Suppressor macrophage treated with lipopolysaccharide for 4 hours (primary cell): ENCODE measurements around the gene COL15A1.

Source experiments
- DNase-seq: peaks from one replicate; pipeline ENCODE4 v3.0.0-alpha.2; 2020

COL15A1 gene

DNA sequence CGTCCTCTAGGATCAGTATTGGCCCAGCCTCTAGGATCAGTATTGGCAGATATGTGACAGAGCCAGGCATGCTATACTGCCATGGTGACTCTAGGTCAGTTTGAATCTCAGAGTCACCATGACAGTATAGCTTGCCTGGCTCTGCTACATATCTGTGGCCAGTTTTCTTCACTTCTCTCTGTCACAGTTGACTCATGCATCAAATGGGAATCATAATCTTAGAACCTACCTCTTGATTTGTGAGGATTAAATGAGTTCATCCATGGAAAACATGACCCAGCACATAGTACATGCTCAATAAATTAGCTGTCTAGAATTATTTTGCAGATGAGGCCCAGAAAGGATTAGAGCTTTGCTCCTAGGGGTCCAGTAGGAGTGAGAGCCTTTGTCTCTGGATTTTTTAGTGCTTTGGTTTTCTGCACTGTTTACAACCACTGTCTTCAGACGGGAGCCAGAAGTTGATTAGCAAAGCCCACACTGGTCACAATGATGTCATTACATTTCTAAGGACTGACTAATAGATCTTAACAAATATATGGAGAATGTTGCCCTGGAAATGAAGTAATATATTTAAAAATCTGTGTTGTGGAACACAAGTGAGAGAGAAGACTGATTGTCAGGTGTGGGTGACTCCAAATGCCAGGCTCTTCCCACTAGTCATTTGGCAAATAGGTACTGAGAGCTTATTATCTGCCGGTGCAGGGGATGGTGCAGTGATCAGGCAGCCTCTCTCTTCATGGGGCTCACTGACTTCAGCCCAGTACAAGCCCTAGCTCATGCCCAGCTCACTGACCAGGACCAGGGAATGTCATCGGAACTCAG is 76.0 kb downstream of the COL15A1 start:
- DNase-seq, result peak; percentile 68

DNA sequence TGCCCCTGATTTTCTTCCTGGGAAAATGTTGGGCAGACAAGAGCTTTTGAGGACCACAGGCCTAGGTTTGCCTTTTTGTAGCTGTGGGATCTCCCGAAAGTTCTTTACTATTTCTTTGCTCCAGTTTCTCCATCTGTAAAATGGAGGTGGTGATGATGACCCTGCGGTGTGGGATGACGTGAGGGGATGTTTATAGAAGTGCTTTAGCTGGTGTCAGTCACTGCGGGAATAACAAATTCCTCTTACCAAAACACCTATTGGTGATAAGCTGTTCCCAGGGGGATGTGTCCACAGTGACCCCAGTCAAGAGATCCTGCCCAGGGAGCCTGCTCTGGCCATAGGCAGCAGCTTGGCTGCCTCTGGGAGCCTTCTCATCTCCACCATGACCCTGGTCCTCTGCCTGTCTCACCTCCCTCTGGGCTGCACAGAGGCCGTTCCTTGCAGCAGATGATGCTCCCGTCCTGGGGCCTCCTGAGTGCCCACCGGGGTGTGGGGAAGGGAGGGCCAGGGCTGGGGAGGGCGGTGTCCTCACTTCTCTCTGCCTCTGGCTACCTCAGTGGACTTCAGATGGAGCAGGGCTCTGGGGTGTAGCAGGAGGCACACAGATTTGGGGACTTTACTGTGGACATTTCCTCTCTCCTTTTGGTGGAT is 77.2 kb downstream of the COL15A1 start:
- no peak for DNase-seq

DNA sequence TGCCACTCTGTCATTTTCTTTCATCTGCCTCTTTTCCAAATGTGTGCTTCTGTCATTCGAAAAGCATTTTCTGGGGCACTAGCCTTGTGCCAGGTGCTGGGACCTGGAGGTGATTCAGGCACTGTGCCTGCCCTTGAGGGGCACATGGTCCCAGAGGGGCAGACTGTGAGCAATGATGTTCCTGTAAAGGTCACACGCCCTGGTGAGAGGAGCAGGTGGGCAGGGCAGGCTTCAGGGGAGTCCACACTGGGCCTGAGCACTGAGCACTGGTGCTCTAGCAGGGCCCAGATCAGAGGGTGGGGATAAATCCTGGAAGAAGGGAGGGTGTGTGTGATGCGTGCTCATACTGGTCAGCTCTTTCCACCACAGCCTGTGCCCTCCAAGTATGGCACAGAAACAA is 77.8 kb downstream of the COL15A1 start:
- no peak for DNase-seq

DNA sequence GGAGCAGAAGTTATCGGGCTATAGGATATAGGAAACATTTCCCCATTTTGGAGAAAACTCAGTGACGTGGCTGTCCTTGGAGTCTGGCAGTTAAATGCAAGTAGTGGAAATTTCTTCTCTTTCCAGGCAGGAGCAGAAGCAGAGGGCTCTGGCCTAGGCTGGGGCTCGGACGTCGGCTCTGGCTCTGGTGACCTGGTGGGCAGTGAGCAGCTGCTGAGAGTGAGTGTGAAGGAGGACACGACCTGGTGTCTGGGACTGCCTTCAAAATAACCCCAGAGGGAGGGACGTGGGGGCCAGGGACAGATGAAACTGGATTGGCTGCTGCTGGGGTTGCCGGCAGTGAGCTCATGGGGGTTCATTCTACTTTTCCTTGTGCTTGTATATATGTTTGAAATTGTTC is 79.5 kb downstream of the COL15A1 start:
- no peak for DNase-seq

DNA sequence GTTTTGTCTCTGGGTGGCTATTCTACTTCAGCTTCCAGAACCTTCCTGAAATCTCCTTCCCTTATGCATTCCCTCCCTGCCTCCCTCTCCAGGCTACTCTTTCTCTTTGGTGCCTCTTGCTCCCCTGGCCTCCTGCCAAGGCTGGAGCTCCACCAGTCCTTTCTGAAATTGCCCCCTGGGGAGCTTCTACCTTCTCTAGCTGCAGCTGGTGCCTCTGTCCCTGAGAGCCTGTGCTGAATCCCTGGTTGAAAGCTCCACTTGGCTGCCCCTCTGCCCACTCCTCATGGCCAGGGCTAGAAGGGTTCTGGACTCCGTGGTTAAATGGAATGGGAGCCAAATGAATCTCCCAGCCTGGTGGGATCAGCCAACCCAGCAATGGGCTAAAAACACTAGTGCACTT is 80.1 kb downstream of the COL15A1 start:
- no peak for DNase-seq

DNA sequence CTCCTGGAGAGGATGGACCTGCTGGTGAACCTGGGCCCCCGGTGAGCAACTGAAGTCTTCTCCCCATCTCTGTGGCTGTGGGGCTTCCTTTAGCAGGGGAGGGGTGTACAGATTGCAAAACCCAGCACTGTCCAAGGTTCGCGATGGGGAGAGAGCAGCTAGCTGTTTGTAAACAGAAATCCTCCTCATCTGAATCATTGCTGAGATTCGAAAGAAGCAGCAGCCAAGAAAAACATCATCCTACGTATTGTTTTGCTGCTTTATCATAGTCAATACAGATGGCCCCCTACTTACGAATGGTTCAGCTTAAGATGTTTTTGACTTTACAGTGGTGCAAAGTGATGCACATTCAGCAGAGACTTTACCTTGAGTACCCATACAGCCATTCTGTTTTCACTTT is 81.3 kb downstream of the COL15A1 start:
- DNase-seq, result no peak

DNA sequence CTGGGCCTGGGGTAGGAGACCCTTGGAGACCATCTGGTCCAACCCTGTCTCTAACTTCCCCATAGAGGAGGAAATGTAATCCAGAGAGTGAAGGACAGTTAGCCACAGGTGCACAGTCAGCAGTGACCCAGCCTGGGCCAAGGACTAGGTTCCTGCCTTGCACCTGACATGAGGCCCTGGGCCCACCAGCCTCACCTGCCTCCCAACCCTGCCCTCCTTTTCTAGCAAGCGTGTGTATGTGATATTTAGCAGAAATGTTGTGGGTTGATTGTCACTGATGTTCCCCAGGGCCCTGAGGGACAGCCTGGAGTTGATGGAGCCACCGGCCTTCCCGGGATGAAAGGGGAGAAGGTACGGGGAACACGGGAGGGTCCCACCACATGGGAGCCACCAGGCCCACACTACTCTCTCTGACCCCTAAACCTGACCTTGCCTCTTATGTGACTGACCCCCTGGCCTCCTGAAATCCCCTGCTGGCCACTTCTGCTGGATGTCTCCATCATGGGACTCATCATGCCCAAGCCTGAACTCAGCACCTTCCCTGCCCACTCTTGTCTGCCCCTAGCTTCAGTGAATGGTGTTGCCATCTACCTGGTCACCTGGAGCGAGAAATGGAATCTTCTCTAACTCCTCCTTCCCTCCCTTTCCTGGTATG is 82.0 kb downstream of the COL15A1 start:
- DNase-seq, result no peak

DNA sequence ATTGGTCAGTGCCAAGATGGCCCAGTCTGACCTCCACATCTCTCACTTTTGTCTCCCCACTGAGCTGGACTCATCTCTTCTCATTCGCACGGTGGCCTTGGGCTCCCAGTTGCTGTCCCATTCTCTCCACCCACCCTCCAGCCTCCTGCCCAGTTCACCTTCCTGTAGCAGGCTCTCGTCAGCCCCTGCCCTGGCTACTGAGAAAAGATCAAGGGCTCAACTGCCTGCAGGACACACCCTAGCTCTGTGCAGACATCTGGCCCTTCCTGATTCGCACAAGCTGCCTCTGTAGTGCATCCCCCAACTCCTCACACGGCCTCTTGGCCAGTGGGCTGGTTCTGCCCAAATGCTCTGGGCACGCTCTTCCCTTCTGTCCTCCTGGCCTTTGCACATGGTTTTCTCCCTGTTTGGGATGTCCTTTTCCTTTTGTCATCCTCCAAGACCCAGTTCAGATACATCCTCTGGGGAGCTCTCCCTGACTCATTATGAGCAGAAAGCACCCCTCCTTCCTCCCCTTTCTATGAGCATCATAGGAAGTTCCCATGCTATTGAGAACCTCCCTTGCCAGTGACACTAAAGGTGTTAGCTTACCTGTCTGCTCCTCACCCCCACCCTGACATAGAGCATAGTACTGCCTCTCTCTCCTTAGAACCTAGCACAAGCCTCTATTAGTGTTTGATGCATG is 82.7 kb downstream of the COL15A1 start:
- DNase-seq, result no peak

DNA sequence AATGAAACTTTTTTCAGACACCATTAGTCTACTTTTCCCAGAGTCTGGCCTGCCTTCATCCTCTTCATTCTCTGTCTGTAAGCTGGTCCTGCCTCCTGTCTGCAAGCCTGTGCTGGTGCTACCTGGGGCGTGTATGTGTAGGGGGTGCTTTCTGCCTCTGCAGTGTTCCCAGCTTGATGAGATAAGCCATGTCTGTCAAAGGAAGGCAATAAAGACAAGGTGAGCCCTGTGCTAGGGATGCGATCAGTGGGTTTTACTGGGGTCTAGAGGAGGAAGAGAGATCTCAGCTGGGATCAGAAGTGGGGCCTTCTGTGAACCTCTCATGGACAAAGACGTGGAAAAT is 83.2 kb downstream of the COL15A1 start:
- DNase-seq, result no peak

DNA sequence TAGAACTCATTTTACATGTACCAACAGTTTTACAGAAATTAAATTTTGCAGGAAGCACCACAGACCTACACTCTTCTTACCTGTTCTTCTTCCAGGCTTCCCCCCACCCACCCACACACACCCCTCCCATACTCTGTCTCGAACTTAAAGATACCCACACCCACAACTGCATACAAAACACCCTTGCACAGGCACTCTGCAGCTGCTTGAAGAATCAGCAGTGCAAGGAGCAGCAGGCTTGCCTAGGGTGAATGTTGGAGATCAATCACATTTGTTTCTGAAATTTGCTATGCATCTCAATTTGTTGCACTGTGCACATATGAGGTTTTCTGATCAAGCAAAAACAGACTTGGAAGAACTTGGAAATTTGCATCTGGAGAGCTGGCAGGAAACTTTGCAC is 83.7 kb downstream of the COL15A1 start:
- no peak for DNase-seq

DNA sequence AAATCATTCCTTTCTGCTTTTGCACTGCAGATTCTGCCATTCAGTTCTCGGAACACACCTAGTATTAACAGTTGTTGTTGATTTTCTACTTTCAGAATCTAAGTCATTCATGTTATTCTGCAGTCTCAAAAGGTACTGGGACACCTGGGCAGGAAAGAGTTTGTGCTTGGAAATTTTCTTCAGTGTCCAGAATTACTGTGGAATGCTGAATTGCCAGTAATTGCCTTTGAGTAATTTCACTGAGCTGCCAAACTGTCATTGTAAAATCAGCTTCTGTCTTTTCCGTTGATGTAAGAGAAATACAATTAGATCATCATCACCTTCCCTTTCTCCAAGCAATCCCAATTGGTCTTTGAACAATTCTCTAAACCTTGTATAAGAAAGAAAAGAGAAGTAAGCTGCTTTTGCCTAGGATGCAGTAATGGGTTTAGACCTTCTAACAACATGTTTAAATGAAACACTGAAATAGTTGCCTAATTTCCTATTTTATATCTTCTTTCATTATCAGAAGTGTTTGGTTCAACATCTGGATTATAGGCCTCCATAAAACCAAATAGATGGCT is 85.5 kb downstream of the COL15A1 start:
- DNase-seq, result peak; percentile 53

DNA sequence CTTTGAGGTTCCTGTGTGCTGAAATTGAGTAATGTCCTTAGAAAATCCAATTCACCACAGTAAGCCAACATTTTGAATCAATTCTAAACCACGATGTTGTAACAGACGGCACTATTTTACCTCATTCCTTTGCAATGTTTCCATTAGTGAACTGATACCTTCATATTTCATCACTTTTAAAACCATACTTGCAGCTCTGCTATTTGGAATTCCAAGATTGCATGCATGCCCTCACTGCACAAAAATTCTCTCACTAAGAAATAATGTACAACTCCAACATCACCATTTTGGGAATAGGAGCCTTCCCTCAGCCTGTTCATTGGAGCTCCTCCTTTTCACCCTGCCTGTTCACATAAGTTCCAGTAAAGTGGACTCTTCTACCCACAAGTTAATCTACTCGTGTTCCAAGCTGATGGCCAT is 86.4 kb downstream of the COL15A1 start:
- peak; percentile 40 for DNase-seq

DNA sequence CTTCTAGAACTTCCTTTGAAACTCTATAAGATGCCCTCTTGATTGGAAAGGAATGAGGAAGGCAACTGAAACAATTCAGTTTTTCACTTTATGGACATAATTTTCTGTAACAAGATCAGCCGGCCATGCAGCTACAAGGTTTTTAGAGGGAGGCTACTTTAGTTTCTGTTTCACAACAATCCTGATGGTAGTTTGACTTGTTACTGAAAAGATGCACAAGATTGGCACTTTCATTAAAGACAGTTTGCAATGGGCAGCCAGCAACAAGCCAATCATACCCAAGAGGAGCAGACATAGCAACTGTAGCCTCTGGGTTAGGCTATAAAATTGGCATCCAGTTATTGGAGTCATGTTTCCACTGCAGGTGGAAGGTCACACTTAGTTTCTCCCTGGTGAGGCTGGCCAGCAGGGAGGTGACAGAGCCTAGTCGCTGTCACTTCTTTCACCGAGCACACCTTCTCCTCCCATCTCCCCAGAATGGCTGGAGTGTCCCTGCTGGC is 87.0 kb downstream of the COL15A1 start:
- DNase-seq, result no peak

DNA sequence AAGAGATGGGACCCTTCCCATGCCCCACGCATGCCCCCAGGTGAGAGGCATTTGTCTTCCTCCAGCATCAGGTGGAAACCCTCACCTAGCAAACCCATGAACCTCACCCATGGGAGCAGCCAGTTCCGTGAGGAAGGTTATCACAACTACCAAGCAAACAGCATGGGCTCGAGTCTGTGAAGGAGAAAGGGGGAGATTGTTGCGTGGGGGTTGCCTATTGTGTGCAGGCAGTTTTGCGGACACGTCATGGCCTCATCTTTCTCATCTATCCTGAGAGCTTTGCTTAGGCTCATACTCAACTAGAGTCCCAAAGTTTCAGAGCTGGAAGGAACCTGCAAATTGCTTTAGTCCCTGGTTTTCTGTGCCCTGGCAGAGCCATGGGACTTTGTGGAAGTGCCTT is 87.6 kb downstream of the COL15A1 start:
- DNase-seq, result no peak

DNA sequence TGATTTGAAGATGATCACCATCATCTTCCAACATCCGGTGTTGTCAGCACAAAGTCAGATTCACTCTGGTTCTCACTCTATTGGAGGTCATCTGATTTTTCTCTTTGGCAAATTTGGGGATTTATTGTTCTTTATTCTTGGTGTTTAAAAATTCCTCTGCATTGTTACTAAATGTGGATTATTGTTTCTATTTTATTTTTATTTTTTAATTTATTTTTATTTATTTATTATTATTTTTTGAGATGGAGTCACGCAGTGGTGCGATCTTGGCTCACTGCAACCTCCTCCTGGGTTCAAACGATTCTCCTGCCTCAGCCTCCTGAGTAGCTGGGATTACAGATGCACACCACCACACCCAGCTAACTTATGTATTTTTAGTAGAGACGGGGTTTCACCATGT is 88.3 kb downstream of the COL15A1 start:
- no peak for DNase-seq

DNA sequence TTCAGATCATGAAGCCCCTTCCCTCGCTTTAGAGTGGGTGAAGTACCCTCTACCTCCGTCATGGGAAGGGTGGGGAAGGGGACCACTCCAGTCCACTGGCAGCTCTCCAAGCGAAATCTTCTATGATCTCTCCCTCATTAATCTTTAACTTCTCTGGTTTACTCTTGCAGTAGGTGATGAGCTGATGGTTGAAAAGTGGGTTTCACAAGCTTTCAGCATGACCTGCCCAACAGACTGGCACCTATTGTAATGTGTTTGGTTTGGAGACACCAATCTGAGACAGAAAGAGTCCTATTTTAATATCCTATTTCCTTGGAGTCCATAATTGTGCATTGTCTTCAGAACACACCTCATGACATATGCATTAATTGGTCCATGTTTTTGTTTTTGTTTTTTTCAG is 90.4 kb downstream of the COL15A1 start:
- DNase-seq, result no peak

DNA sequence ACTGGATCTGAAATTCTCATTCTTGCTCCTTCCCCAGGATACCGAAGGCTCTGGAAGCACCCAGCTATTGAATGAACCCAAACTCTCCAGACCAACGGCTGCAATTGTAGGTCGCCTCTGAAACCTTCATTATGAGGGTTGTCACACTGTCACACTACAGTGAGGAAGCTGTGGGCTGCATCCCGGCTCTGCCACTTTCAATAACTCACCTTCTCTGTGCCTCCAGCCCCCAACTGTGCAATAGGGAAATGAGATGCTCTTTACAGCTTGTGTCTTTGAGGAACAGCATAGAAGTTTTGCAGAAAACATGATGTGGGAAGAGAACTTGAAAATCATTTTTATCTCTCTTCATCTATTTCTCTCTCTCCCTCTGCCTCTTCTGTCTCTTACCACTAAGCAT is 91.6 kb downstream of the COL15A1 start:
- DNase-seq, result no peak

DNA sequence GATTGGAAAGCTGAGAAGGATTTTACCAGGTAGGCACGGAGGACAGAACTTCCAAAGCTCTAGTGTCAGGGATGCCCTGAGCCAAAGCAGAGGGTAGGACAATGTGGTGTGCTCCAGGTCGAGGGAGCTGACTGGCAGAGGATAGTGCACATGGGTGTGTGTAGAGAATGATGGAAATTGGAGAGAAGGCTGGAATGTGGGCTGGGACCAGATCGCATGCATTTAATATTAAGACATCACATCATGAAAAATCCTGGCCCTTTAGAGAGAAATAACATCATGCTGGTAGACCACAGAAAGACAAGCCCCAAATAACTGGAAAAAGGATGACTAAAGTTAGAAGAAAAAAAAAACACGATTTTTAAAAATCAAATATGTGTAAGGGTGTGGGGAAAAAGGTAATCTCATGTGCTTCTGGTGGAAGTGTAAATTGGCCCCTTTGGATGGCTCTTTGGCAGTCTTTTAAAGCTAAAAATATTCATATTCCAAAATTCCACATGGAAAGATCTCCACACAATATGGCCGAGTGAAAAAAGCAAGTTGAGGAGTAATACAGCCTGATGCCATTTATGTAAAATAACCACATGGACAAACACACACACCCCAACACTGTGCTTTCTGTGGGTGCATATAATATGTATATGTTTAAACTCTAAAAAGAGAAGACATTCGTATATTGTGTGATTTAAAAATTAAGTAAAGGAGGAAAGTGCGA is 94.2 kb downstream of the COL15A1 start:
- no peak for DNase-seq

DNA sequence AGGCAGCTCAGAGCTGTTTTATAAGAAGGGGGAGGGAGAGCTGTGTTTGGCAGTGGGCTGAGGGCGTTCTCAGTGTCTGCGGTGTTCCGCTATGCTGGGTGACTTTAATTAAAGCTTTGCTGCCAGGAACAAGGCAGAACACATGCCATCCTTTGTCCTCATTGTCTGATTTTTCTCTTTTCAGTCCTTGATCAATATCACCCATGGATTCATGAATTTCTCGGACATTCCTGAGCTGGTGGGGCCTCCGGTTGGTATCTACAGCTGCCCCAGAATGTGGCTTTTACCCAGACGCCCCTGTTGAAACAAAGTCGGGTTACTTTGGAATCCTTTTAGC is 94.7 kb downstream of the COL15A1 start:
- DNase-seq, result no peak

DNA sequence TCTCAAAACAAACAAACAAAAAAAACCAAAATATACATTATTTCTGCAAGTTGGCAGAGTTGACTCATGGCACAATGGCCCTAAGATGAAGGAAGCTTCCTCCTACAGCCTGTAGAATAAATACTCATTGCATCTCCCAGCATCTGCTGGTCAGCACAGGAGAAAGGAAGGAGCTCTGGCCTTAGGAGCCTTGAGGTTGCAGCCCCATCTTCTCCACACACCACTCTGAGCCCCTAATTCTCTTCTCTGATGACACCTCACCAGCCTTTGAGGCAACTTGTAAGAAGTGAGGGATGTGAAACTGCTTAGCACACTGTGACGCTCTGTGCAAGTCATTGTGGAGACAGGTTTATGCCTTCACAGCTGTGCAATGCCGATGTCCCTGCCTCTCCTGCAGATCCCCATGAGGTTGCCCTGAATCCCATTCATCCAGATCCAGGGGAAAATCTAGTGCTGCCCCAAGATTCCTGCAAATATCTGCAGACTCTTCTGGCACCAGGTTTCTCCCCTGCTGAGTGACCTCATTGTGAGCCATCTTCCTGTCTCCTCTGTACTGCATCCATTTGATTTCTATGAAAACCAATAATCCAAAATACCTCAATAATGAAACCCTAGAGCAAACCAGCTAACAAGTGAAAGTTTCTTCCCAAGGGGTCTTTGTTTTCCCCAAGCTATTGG is 95.9 kb downstream of the COL15A1 start:
- peak; percentile 67 for DNase-seq

DNA sequence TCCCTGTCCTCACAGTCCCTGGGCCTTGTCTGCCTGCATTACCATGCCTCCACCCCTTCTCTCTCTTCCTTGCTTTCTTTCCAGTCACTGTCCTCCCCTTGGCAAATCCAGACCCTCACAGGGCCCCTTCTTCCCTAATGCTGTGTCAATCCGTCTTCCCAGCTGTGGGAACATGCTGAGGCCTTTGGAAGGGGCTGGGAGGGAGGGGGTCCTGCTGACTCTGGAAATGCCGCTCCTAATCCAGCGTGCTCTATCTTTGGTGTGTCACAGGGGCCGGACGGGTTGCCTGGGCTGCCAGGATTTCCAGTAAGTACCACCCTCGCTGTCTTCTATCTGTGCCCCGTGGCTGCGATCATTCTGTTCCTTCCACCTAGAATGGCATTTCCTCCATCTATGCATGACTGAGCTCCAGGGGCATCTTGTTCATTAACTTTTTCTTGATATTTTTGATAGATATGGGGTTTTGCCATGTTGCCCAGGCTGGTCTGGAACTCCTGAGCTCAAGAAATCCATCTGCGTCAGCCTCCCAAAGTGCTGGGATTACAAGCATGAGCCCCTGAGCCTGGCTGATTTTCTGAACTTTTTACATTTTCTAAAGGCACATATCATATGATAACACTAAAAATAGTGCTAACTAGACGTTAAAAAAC is 96.7 kb downstream of the COL15A1 start:
- DNase-seq, result no peak
